ENCODE measurements around the gene HAL. TPM values are rescaled to one million over a fixed set of nuclear protein-coding genes. Genes with fewer than 3 reads are reported as not detected.

HAL gene
- total RNA-seq, 1 experiment from 2014 or later: 0.82 TPM

GRCh38 chr12:96034621-96035282 lies 38.6 kb upstream of the HAL start:
- Mint-ChIP-seq H3K36me3 (ENCODE audit: insufficient read depth, unreplicated experiment) (no peaks in the 10 kb centered on the region), H3K4me3 (ENCODE audit: unreplicated experiment) (no peak overlapping the region), H3K9me3 (ENCODE audit: unreplicated experiment) (no peaks in the 10 kb centered on the region), H3K27ac (ENCODE audit: unreplicated experiment) (no peak overlapping the region), H3K4me1 (ENCODE audit: low read depth, unreplicated experiment) (no peaks in the 10 kb centered on the region), H3K27me3 (ENCODE audit: insufficient read depth, unreplicated experiment) (no peaks in the 10 kb centered on the region)
- Histone ChIP-seq H3K4me3 (ENCODE audit: low read depth, low read length) (peak overlapping the region; percentile 62), H3K9me3 (no peaks in the 10 kb centered on the region), H3K36me3 (ENCODE audit: control insufficient read depth, insufficient read depth, low read length) (no peaks in the 10 kb centered on the region), H3K4me1 (peaks cover 2% of the 10 kb centered on the region; the same call in 1 of the 2 replicates), H3K27me3 (replicated peaks; ENCODE audit: control insufficient read depth, insufficient read depth, low read length) (no peaks in the 10 kb centered on the region)
- no peak for TF ChIP-seq CTCF (IDR thresholded peaks at IDR 0.05; ENCODE audit: insufficient read depth in 1 of 2, low read depth in 1 of 2, low read length in 1 of 2, severe bottlenecking in 1 of 2, unreplicated experiment in 1 of 2)
- no TSS peak for BruUV-seq (replicated peaks)
- peak; percentile 41 to 43 for DNase-seq
- ChIA-PET CTCF (interaction anchor here (0.5 kb wide), 1 partner anchor 180 kb away, joined by 3 read pairs; no protein-coding TSS in a partner anchor), POLR2A (no interaction called here)
- intact Hi-C loops (cut with micrococcal nuclease; ENCODE audit: unreplicated experiment): loop anchor here (1.0 kb wide), 1 partner anchor 181 kb away; no protein-coding TSS in a partner anchor

DNA sequence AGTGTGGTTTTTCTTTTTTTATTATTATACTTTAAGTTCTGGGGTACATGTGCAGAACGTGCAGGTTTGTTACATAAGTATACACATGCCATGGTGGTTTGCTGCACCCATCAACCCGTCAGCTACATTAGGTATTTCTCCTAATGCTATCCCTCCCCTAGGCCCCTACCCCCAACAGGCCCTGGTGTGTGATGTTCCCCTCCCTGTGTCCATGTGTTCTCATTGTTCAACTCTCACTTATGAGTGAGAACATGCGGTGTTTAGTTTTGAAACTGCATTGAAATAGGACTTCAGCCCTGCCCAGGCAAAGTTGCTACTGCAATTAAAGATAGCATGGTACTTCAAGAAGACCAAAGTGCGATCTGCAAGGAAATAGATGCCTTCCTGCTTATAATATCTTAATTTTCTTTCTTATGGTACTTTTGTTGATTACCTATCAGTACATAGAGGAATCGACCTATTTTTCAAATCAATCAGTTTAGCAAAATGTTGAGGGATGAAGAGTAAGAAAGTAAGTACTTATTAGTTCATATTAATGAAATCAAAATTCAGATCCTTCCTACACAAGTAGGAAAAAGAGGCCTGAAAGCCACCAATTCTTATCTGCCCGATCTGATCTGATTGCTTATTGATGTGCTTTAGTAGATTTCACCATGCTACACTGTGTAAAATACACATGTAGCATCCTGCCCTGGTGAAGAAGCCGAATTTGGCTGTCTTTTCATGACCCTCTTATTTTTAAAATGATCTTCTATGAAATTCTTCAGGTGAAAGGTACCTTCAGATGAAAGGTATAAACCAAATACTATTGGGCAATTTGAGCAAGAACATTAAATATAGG lies 37.6 kb upstream of the HAL start:
- Mint-ChIP-seq H3K4me1 (ENCODE audit: low read depth, unreplicated experiment) (no peaks in the 10 kb centered on the region), H3K9me3 (ENCODE audit: unreplicated experiment) (no peaks in the 10 kb centered on the region), H3K27ac (ENCODE audit: unreplicated experiment) (no peak overlapping the region), H3K4me3 (ENCODE audit: unreplicated experiment) (no peak overlapping the region), H3K36me3 (ENCODE audit: insufficient read depth, unreplicated experiment) (no peaks in the 10 kb centered on the region), H3K27me3 (ENCODE audit: insufficient read depth, unreplicated experiment) (no peaks in the 10 kb centered on the region)
- Histone ChIP-seq H3K4me3 (ENCODE audit: low read depth, low read length) (peak overlapping the region; percentile 62), H3K27me3 (replicated peaks; ENCODE audit: control insufficient read depth, insufficient read depth, low read length) (no peaks in the 10 kb centered on the region), H3K36me3 (ENCODE audit: control insufficient read depth, insufficient read depth, low read length) (no peaks in the 10 kb centered on the region), H3K4me1 (no peaks in the 10 kb centered on the region; the same call in 1 of the 2 replicates), H3K9me3 (no peaks in the 10 kb centered on the region)
- no peak for TF ChIP-seq CTCF (IDR thresholded peaks at IDR 0.05; ENCODE audit: insufficient read depth in 1 of 2, low read depth in 1 of 2, low read length in 1 of 2, severe bottlenecking in 1 of 2, unreplicated experiment in 1 of 2)
- BruUV-seq (replicated peaks): TSS peak; percentile 54
- ChIA-PET POLR2A (no interaction called here), CTCF (no interaction called here)
- no peak for DNase-seq
- intact Hi-C loops (cut with micrococcal nuclease; ENCODE audit: unreplicated experiment): no loop called here

DNA sequence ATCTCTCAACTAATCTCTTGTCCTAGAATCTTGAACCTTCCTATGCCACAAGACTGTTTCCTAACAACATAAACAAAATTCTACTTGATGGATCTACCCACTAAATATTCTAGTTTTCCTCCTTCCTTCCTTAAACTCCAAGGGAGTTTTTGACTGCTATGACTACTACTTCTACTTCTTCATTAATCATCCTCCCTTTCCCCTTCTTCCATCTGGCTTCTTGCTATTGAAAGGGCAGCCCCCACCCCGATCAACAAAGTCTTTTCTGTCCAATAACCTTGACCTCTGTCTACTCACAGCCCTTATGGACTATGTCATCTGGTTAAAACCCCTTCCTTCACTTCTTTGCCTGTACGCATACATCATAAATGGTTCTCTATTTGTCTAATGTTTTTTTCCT lies 33.7 kb upstream of the HAL start:
- no TSS peak for BruUV-seq (replicated peaks)
- H3K36me3 ChIP-seq (ENCODE audit: control insufficient read depth, insufficient read depth, low read length): no peaks in the 10 kb centered on the region
- no peak overlapping the region for H3K4me3 ChIP-seq (ENCODE audit: low read depth, low read length)
- H3K27me3 ChIP-seq (replicated peaks; ENCODE audit: control insufficient read depth, insufficient read depth, low read length): no peaks in the 10 kb centered on the region
- POLR2A ChIA-PET: no interaction called here
- no peaks in the 10 kb centered on the region for H3K9me3 ChIP-seq
- no peak for DNase-seq
- no peak for TF ChIP-seq CTCF (IDR thresholded peaks at IDR 0.05; ENCODE audit: insufficient read depth in 1 of 2, low read depth in 1 of 2, low read length in 1 of 2, severe bottlenecking in 1 of 2, unreplicated experiment in 1 of 2)
- CTCF ChIA-PET: no interaction called here
- Mint-ChIP-seq H3K4me3 (ENCODE audit: unreplicated experiment) (no peak overlapping the region), H3K4me1 (ENCODE audit: low read depth, unreplicated experiment) (no peaks in the 10 kb centered on the region), H3K36me3 (ENCODE audit: insufficient read depth, unreplicated experiment) (no peaks in the 10 kb centered on the region), H3K27ac (ENCODE audit: unreplicated experiment) (no peak overlapping the region), H3K27me3 (ENCODE audit: insufficient read depth, unreplicated experiment) (no peaks in the 10 kb centered on the region), H3K9me3 (ENCODE audit: unreplicated experiment) (no peaks in the 10 kb centered on the region)
- no peaks in the 10 kb centered on the region; the same call in 1 of the 2 replicates for H3K4me1 ChIP-seq
- intact Hi-C loops (cut with micrococcal nuclease; ENCODE audit: unreplicated experiment): no loop called here

All from Caco-2 (cell line).